Panc1 (cell line): ENCODE data around the gene HOXB3. TPM values are rescaled to one million over a fixed set of nuclear protein-coding genes. Genes with fewer than 3 reads are reported as not detected.

Experiments used
- ATAC-seq: fragments of 200-7000 bp; cut with Tn5 transposase; 2 replicates; pipeline ENCODE4 v1.9.1; 2020; ENCODE audit warnings: mild to moderate bottlenecking, moderate library complexity
- BruUV-seq: library from RNA; stranded (reverse); fragments of 400-500 nt; replicated peaks from 2 replicates; lab custom pipeline; 2021; lab: Mats Ljungman, UMichigan
- CTCF ChIA-PET: fragments of 300-600 bp; sonication (Branson Sonifier 250); formaldehyde crosslinking; loops from one replicate; lab custom pipeline; 2022; ENCODE audit warnings: antibody characterized with exemption; lab: Charles Lee
- POLR2A ChIA-PET: fragments of 300-600 bp; sonication (Branson Sonifier 250); formaldehyde crosslinking; loops from one replicate; lab custom pipeline; 2022; ENCODE audit warnings: antibody characterized with exemption; lab: Charles Lee
- DNase-seq: peaks from one replicate; pipeline ENCODE4 v3.0.0-alpha.2; 2010; ENCODE audit warnings: low read depth, low spot score
- H3K27ac ChIP-seq: 2 replicates; pipeline ENCODE4 v1.5.1; 2011; ENCODE audit warnings: mild to moderate bottlenecking, low read length, inconsistent platforms
- H3K27me3 ChIP-seq: fragments of 200-500 bp; sonication (Bioruptor generic); 2 replicates; pipeline ENCODE4 v1.6.0; 2014; ENCODE audit warnings: low read length, inconsistent platforms; ENCODE audit not compliant: control insufficient read depth, insufficient read depth
- H3K36me3 ChIP-seq: fragments of 200-500 bp; sonication (Bioruptor generic); 2 replicates; pipeline ENCODE4 v1.5.1; 2014; ENCODE audit warnings: inconsistent platforms, mild to moderate bottlenecking, low read length, moderate library complexity; ENCODE audit not compliant: control insufficient read depth, insufficient read depth
- H3K4me1 ChIP-seq: 2 replicates; pipeline ENCODE4 v1.5.1; 2011; ENCODE audit warnings: inconsistent platforms, mild to moderate bottlenecking, low read length, moderate library complexity; ENCODE audit not compliant: control insufficient read depth, insufficient read depth
- H3K4me3 ChIP-seq, 2 experiments: 2 replicates each; pipeline ENCODE4 v1.5.1; 2011 to 2012; ENCODE audit warnings: low read depth in 2 of 2, low read length in 2 of 2, mild to moderate bottlenecking in 2 of 2, inconsistent platforms in 1 of 2, moderate library complexity in 1 of 2
- H3K9me3 ChIP-seq: fragments of 200-500 bp; sonication (Bioruptor generic); 2 replicates; pipeline ENCODE4 v1.5.1; 2014; ENCODE audit warnings: low read depth, mild to moderate bottlenecking, inconsistent platforms, low read length, moderate library complexity; ENCODE audit not compliant: control insufficient read depth, insufficient read depth
- CTCF ChIP-seq: fragments of 450-650 bp; IDR thresholded peaks from 2 replicates; pipeline ENCODE4 v1.5.1; 2017; ENCODE audit warnings: mild to moderate bottlenecking
- POLR2AphosphoS5 ChIP-seq: IDR thresholded peaks from 2 replicates; pipeline ENCODE4 v1.6.1; 2012; ENCODE audit warnings: mild to moderate bottlenecking, low read depth, low read length, moderate library complexity
- SIN3A ChIP-seq: IDR thresholded peaks from 2 replicates; pipeline ENCODE4 v1.6.1; 2012; ENCODE audit warnings: low read depth, mild to moderate bottlenecking, low read length, moderate library complexity, borderline replicate concordance; ENCODE audit not compliant: insufficient read depth
- TCF7L2 ChIP-seq: IDR thresholded peaks from 2 replicates; pipeline ENCODE4 v1.6.1; 2011; ENCODE audit warnings: mild to moderate bottlenecking, low read depth, low read length, inconsistent platforms
- in situ Hi-C: cut with HindIII; loops from 2 replicates; pipeline ENCODE4 v1.10.0; 2016; ENCODE audit warnings: low sequenced_read_pairs, low pct_unique_long_range_greater_than_20kb
- intact Hi-C: fragments of 100-400 bp; cut with micrococcal nuclease; formaldehyde crosslinking; loops from one replicate; pipeline ENCODE4 v1.10.0; 2022; ENCODE audit not compliant: unreplicated experiment
- total RNA-seq: library from RNA; stranded (reverse); gene quantifications from one replicate; pipeline ENCODE4 v1.2.1, GENCODE V29; 2021; ENCODE audit not compliant: unreplicated experiment
- TF ChIP-seq, protein P1 (sequence below), 2 experiments: IDR thresholded peaks; 2 replicates each; pipeline ENCODE4 v1.6.1; 2011 to 2012; ENCODE audit warnings: low read depth in 2 of 2, control low read depth in 1 of 2, low read length in 1 of 2, mild to moderate bottlenecking in 1 of 2, moderate library complexity in 1 of 2; ENCODE audit not compliant: insufficient read depth in 1 of 2

HOXB3 gene
- total RNA-seq, 1 experiment from 2014 or later: 127 TPM

DNA sequence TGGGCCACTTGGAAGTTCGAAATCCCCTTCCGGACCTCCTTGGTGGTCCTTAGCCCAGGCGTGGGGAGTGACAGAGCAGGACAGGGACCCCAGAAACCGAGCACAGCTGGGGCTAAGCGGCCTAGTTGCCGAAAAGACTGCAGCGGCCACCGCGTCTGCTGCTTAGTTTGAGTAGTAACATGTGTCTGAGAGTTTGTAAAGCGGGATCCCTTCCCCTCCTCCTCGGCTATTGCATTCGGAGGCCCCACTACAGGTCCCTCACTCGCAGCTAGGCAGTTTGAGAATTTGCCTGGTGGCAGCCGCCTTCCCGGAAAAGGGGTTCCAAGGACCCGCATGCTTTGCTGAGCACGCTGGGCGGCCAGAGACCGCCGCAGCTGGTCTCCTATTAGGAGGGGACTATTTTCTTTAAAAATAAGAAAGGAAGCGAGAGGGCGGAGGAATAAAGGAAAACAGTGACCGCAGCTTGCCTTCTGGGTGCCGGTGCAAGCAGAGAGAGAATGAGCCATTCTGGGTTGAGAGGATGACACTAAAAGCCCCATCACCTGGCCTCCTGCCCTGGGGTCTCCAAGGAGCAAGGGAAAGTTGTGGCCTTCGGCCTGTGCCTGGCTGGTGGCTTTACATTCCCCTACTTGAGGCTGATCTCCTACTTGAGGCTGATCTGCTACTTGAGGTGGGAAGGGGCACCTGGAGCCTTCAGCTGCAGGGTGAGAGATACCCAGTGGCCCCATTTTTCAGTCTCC, 4.7 kb upstream of the HOXB3 start:
- ATAC-seq (no peak), DNase-seq (no peak)
- H3K4me1 ChIP-seq: peaks cover 64% of the 10 kb centered on the region
- ChIA-PET CTCF (interaction anchor here (0.6 to 1.5 kb wide), 7 partner anchors 14 to 673 kb away, joined by 3 to 8 read pairs (median 3); no protein-coding TSS in a partner anchor), POLR2A (interaction anchor here (0.7 to 1.0 kb wide), 7 partner anchors 12 to 371 kb away, joined by 4 to 11 read pairs (median 8); no protein-coding TSS in a partner anchor)
- intact Hi-C loops: no loop called here
- H3K9me3 ChIP-seq: no peaks in the 10 kb centered on the region
- H3K4me3 ChIP-seq: peak overlapping the region; percentile 70 to 99
- in situ Hi-C loops: no loop called here
- no peaks in the 10 kb centered on the region for H3K27me3 ChIP-seq
- no TSS peak for BruUV-seq
- TF ChIP-seq, protein P1, sequence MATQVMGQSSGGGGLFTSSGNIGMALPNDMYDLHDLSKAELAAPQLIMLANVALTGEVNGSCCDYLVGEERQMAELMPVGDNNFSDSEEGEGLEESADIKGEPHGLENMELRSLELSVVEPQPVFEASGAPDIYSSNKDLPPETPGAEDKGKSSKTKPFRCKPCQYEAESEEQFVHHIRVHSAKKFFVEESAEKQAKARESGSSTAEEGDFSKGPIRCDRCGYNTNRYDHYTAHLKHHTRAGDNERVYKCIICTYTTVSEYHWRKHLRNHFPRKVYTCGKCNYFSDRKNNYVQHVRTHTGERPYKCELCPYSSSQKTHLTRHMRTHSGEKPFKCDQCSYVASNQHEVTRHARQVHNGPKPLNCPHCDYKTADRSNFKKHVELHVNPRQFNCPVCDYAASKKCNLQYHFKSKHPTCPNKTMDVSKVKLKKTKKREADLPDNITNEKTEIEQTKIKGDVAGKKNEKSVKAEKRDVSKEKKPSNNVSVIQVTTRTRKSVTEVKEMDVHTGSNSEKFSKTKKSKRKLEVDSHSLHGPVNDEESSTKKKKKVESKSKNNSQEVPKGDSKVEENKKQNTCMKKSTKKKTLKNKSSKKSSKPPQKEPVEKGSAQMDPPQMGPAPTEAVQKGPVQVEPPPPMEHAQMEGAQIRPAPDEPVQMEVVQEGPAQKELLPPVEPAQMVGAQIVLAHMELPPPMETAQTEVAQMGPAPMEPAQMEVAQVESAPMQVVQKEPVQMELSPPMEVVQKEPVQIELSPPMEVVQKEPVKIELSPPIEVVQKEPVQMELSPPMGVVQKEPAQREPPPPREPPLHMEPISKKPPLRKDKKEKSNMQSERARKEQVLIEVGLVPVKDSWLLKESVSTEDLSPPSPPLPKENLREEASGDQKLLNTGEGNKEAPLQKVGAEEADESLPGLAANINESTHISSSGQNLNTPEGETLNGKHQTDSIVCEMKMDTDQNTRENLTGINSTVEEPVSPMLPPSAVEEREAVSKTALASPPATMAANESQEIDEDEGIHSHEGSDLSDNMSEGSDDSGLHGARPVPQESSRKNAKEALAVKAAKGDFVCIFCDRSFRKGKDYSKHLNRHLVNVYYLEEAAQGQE (IDR thresholded peaks at IDR 0.05; ENCODE audit: insufficient read depth in 1 of 2, low read depth in 2 of 2, low read length in 1 of 2): no peak; a peak in 1 of 4 replicates
- TF ChIP-seq SIN3A (0 out of 2 replicates have a peak, but pooled peaks have one; percentile 32), POLR2AphosphoS5 (peak; percentile 55)
- no peaks in the 10 kb centered on the region; the same call in 1 of the 2 replicates for H3K36me3 ChIP-seq
- H3K27ac ChIP-seq: peak overlapping the region; percentile 99

- TF ChIP-seq SIN3A (peak; percentile 91; the same call in 1 of the 2 replicates), POLR2AphosphoS5 (peak; percentile 96), TCF7L2 (peak; percentile 93), CTCF (peak; percentile 100)
- TF ChIP-seq, protein P1 (IDR thresholded peaks at IDR 0.05; ENCODE audit: insufficient read depth in 1 of 2, low read depth in 2 of 2, low read length in 1 of 2): peak in 1 of 2 experiments; percentile 36; a peak in 1 of 4 replicates
- BruUV-seq: no TSS peak
- Histone ChIP-seq H3K4me1 (peaks cover 64% of the 10 kb centered on the region), H3K36me3 (no peaks in the 10 kb centered on the region; the same call in 1 of the 2 replicates), H3K27me3 (no peaks in the 10 kb centered on the region), H3K27ac (peak overlapping the region; percentile 99), H3K9me3 (no peaks in the 10 kb centered on the region), H3K4me3 (peak overlapping the region; percentile 70 to 99)
- intact Hi-C loops (no loop called here), in situ Hi-C loops (no loop called here)
- ATAC-seq (peak; percentile 51), DNase-seq (no peak)
- ChIA-PET CTCF (interaction anchor here (0.6 to 1.5 kb wide), 7 partner anchors 15 to 673 kb away, joined by 3 to 8 read pairs (median 3); no protein-coding TSS in a partner anchor), POLR2A (interaction anchor here (0.7 to 1.0 kb wide), 6 partner anchors 10 to 370 kb away, joined by 3 to 11 read pairs (median 6); no protein-coding TSS in a partner anchor)
Measured at GRCh38 chr17:48593840-48594537, 3.9 kb upstream of the HOXB3 start.
